Testis (tissue), 3 donors: ENCODE data around the gene MEP1B. TPM values are rescaled to one million over a fixed set of nuclear protein-coding genes. Genes with fewer than 3 reads are reported as not detected.
"Not testable (repeated sequence)": the region's sequence is repeated elsewhere in the genome, so short reads cannot be mapped to it uniquely, and the experiment has no call there.

Source experiments
- DNase-seq: peaks from one replicate; pipeline ENCODE4 v3.0.0-alpha.2; 2019
- H3K27ac ChIP-seq, 2 donors: fragments of 200-600 bp; sonication (generic); one replicate each; pipeline ENCODE4 v1.5.1; 2019
- H3K27me3 ChIP-seq: fragments of 200-600 bp; sonication (generic); one replicate; pipeline ENCODE4 v1.5.1; 2019
- H3K36me3 ChIP-seq: fragments of 200-600 bp; sonication (generic); one replicate; pipeline ENCODE4 v1.5.1; 2017; ENCODE audit warnings: low read depth; ENCODE audit errors: missing control alignments
- H3K4me1 ChIP-seq: fragments of 200-600 bp; sonication (generic); one replicate; pipeline ENCODE4 v1.5.1; 2019
- H3K4me3 ChIP-seq, 2 donors: fragments of 200-600 bp; sonication (generic); one replicate each; pipeline ENCODE4 v1.5.1; 2017 to 2019
- H3K9me3 ChIP-seq: fragments of 200-600 bp; sonication (generic); one replicate; pipeline ENCODE4 v1.5.1; 2017
- POLR2A ChIP-seq: fragments of 450-650 bp; IDR thresholded peaks from one replicate; pipeline ENCODE4 v1.6.1; 2017; ENCODE audit warnings: antibody characterized with exemption, mild to moderate bottlenecking, moderate library complexity
- WGBS, 2 donors: methylation state at CpG; one replicate each; pipeline ENCODE4 v1.1.5; 2018; 5-methylcytosine and 5-hydroxymethylcytosine counted together
- intact Hi-C: fragments of 100-400 bp; cut with DNase I; formaldehyde crosslinking; loops from one replicate; pipeline ENCODE4 v1.15.1; 2023; ENCODE audit warnings: low total_unique reads
- polyA plus RNA-seq: library from polyadenylated mRNA; stranded (reverse); fragments of 350-450 nt; fragmentation: Illumina TruSeq; extraction: RNeasy Lipid Tissue Mini Kit (QIAGEN cat#74804); gene quantifications from one replicate; pipeline ENCODE4 v1.2.3, GENCODE V29; 2014; ENCODE audit warnings: low read depth, low replicate concordance; ENCODE audit not compliant: insufficient read depth
- total RNA-seq, 2 donors: library from RNA; depleted of rRNA; stranded (reverse); fragments of >200 nt; gene quantifications; one replicate each; pipeline ENCODE4 v1.2.3, GENCODE V29; 2016
- TF ChIP-seq, protein P1 (sequence below), 3 experiments: fragments of 450-650 bp in 2 of 3; fragments of 200-600 bp in 1 of 3; sonication (generic) in 1 of 3; IDR thresholded peaks; one replicate each; pipeline ENCODE4 v1.5.1; 2016 to 2019; ENCODE audit warnings: antibody characterized with exemption in 3 of 3, mild to moderate bottlenecking in 2 of 3, moderate library complexity in 1 of 3

Gene MEP1B
- total and polyA plus RNA-seq, 3 donors from 2014 or later = 0.19 to 0.78 (median 0.39) TPM

DNA sequence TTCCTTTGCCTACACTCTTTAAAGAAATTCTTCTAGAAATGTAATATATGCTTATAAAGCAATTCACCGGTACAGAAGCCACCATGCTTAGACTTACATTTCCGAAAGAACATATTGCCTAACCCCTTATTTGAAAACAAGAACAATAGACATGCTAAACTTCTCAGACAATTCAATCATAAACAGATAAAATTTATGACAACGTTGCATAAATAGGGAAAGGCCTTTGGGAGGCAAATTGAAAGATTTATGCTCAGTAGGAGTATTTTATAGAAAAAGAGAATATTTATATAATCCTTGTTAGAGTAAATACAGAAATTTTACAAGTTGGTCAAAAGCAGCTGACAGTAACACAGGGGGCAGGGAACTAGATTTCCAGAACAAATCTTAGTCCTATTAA lies 16.2 kb upstream of the MEP1B start:
- Histone ChIP-seq H3K27me3 (no peaks in the 10 kb centered on the region), H3K4me3 (no peak overlapping the region), H3K9me3 (no peaks in the 10 kb centered on the region), H3K4me1 (no peaks in the 10 kb centered on the region), H3K27ac (no peak overlapping the region), H3K36me3 (no peaks in the 10 kb centered on the region)
- no peak for DNase-seq
- TF ChIP-seq, protein P1, sequence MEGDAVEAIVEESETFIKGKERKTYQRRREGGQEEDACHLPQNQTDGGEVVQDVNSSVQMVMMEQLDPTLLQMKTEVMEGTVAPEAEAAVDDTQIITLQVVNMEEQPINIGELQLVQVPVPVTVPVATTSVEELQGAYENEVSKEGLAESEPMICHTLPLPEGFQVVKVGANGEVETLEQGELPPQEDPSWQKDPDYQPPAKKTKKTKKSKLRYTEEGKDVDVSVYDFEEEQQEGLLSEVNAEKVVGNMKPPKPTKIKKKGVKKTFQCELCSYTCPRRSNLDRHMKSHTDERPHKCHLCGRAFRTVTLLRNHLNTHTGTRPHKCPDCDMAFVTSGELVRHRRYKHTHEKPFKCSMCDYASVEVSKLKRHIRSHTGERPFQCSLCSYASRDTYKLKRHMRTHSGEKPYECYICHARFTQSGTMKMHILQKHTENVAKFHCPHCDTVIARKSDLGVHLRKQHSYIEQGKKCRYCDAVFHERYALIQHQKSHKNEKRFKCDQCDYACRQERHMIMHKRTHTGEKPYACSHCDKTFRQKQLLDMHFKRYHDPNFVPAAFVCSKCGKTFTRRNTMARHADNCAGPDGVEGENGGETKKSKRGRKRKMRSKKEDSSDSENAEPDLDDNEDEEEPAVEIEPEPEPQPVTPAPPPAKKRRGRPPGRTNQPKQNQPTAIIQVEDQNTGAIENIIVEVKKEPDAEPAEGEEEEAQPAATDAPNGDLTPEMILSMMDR (IDR thresholded peaks at IDR 0.05) = no peak
- TF ChIP-seq POLR2A = no peak
- 79 to 86% methylated on average over 3 of the region's 3 CpGs for WGBS, 2 donors
- intact Hi-C loops = no loop called here

DNA sequence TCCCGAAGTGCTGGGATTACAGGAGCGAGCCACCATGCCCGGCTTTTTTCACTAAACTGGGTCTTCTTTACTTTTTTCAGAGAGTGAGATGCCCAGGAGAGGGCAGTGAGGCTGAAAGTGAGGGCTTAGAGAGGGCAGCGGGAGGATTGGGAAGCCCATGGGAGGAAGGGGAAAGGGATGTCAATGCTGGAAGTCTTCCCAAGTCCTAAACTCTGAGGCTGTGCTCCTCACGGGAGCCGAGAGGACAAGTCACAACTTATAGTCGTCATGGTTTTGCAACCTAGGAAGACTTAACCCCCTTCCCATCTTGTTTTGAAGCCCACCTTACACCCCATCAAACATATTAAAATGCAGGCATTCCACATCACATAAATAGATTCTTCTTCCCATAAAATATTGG lies 15.1 kb upstream of the MEP1B start:
- Histone ChIP-seq H3K36me3 (no peaks in the 10 kb centered on the region), H3K4me3 (no peak overlapping the region), H3K9me3 (no peaks in the 10 kb centered on the region), H3K27me3 (no peaks in the 10 kb centered on the region), H3K27ac (no peak overlapping the region), H3K4me1 (no peaks in the 10 kb centered on the region)
- no peak for TF ChIP-seq POLR2A
- TF ChIP-seq, protein P1 (IDR thresholded peaks at IDR 0.05) = no peak
- DNase-seq = no peak
- intact Hi-C loops = no loop called here
- WGBS, 2 donors = 85 to 89% methylated on average over 7 of the region's 7 CpGs

DNA sequence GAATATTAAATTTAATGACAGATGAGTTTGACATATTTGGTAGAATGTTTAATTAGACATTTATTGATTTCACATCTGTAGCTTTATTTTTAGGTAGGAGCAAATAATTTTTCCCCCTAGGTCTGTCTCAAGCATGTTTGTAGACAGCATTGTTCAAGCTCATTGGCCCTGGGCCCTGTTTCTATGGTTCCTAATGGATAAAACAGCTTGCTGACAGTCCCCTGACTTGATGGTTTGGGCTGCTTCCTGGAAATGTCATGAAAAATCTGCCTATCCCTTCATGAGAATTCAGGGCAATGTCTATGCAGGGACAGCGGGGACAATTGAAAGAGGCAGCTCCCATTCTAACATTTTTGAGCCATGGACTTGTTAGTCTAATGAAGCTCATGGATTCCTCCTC lies 14.6 kb upstream of the MEP1B start:
- no peaks in the 10 kb centered on the region for H3K27me3 ChIP-seq
- H3K4me1 ChIP-seq = no peaks in the 10 kb centered on the region
- intact Hi-C loops = no loop called here
- TF ChIP-seq, protein P1 (IDR thresholded peaks at IDR 0.05) = no peak
- TF ChIP-seq POLR2A = no peak
- H3K9me3 ChIP-seq = no peaks in the 10 kb centered on the region
- no peaks in the 10 kb centered on the region for H3K36me3 ChIP-seq
- 90 to 100% methylated on average over 1 of the region's 1 CpG for WGBS, 2 donors
- H3K4me3 ChIP-seq = no peak overlapping the region
- H3K27ac ChIP-seq = no peak overlapping the region
- no peak for DNase-seq

DNA sequence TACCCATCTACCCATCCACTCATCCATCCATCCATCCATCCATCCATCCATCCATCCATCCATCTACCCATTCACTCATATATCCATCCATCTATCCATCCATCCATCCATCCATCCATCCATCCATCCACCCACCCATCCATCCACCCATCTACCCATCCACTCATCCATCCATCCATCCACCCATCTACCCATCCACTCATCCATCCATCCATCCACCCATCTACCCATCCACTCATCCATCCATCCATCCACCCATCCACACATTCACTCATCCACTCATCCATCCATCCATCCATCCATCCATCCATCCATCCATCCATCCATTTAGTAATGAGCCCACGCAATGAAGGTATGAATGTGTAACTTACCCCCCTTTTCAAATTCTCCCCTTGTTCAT lies 13.1 kb upstream of the MEP1B start:
- H3K4me1 ChIP-seq, DNase-seq, H3K4me3 ChIP-seq, intact Hi-C loops, H3K27ac ChIP-seq, H3K9me3 ChIP-seq, H3K27me3 ChIP-seq, H3K36me3 ChIP-seq: not testable (repeated sequence)
- 89 to 100% methylated on average over 1 of the region's 1 CpG for WGBS, 2 donors

DNA sequence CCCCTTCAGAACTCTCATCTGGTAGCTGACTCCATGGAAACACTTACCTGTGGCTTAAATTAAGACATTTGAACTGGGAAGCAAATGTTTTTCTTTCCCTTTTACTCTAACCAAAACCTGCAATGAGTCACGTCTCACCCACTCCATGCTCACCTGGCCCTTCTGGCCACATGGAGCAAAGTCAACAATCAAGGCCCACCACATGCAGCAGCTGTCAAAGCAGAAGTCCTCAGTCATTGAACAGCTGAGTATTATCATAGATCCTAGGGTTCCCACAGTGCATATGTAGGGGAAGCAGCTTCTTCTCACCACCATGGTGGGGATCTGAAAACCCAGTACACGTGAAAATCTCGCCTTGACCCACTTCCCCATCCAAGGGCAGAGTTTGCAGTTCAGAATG lies 12.3 kb upstream of the MEP1B start:
- Histone ChIP-seq H3K27ac (no peak overlapping the region), H3K9me3 (no peaks in the 10 kb centered on the region), H3K4me1 (no peaks in the 10 kb centered on the region), H3K27me3 (no peaks in the 10 kb centered on the region), H3K4me3 (no peak overlapping the region), H3K36me3 (no peaks in the 10 kb centered on the region)
- intact Hi-C loops = no loop called here
- 80 to 94% methylated on average over 2 to 3 of the region's 3 CpGs for WGBS, 2 donors
- TF ChIP-seq, protein P1 (IDR thresholded peaks at IDR 0.05) = no peak
- TF ChIP-seq POLR2A = no peak
- no peak for DNase-seq
